ENCODE results near the gene CCDC81. TPM values are rescaled to one million over a fixed set of nuclear protein-coding genes. Genes with fewer than 3 reads are reported as not detected.

Gene CCDC81
- polyA plus RNA-seq, 1 experiment = 4.3 TPM

DNA sequence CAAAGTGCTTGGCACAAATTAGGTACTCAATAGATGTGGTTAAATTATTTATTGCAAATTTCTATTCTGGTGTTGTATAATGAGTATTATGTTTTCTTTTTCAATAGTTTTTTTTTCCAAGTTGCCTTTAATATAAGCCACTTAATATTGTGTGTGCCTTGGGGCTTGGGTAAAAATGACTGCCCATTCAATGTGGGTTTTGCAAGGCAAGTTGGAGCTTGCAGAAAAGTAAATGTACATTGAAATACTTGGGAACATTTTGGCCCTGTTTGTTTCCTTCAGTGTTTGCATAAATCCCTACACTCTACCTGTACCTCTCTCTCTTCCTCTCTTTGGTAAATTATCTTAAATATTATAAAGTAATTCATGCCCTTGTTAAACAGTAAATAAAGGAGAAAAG is 2.1 kb upstream of the CCDC81 start:
- Histone ChIP-seq H3K4me3 (ENCODE audit: low read depth, low read length) (no peak overlapping the region), H3K36me3 (ENCODE audit: control insufficient read depth, insufficient read depth, low read length) (no peaks in the 10 kb centered on the region), H3K27me3 (ENCODE audit: control insufficient read depth, insufficient read depth, low read length) (no peaks in the 10 kb centered on the region)
- ChIA-PET POLR2A (no interaction called here), CTCF (interaction anchor here (1.8 kb wide), 1 partner anchor 11 kb away, joined by 7 read pairs; no protein-coding TSS in a partner anchor)
- no peak for DNase-seq (ENCODE audit: low read depth)
- TF ChIP-seq, protein P1, sequence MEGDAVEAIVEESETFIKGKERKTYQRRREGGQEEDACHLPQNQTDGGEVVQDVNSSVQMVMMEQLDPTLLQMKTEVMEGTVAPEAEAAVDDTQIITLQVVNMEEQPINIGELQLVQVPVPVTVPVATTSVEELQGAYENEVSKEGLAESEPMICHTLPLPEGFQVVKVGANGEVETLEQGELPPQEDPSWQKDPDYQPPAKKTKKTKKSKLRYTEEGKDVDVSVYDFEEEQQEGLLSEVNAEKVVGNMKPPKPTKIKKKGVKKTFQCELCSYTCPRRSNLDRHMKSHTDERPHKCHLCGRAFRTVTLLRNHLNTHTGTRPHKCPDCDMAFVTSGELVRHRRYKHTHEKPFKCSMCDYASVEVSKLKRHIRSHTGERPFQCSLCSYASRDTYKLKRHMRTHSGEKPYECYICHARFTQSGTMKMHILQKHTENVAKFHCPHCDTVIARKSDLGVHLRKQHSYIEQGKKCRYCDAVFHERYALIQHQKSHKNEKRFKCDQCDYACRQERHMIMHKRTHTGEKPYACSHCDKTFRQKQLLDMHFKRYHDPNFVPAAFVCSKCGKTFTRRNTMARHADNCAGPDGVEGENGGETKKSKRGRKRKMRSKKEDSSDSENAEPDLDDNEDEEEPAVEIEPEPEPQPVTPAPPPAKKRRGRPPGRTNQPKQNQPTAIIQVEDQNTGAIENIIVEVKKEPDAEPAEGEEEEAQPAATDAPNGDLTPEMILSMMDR (IDR thresholded peaks at IDR 0.05; ENCODE audit: insufficient read depth, low read depth, low read length) = no peak

DNA sequence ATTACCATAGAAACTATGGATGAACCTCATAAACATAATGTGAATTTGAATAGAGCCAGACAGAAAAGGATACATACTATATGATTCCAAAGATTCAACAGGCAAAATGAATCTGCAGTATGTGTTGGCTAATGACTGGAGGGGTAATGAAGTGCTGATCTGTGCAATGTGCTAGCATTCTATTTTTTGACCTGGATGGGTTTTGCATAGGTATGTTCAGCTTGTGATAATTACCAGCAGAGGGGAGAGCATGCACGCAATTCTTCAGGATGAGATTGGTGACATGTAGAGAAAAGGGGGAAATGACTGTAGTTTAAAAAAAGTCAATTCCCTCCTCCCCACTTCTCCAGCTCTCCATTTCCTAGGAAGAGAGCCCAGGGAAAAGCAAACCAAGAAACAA is 618 bp upstream of the CCDC81 start:
- no peak overlapping the region for H3K4me3 ChIP-seq (ENCODE audit: low read depth, low read length)

DNA sequence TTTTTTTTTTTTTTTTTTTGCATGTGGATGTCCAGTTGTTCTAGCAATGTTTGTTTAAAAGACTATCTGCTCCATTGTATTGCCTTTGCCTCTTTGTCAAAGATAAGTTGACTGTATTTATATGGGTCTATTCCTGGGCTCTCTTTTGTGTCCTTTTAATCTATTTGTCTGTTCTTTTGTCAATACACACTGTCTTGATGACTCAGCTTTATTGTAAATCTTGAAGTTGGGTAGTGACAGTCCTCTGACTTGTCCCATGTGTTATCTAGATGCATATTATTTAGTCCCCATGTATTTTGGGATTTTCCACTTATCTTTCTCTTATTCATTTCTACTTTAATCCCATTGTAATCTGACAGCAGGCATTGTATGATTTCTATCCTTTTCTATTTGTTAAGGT is 3.3 kb downstream of the CCDC81 start:
- Histone ChIP-seq H3K36me3 (ENCODE audit: control insufficient read depth, insufficient read depth, low read length) (no peaks in the 10 kb centered on the region), H3K4me3 (ENCODE audit: low read depth, low read length) (no peak overlapping the region), H3K27me3 (ENCODE audit: control insufficient read depth, insufficient read depth, low read length) (no peaks in the 10 kb centered on the region)
- ChIA-PET POLR2A (no interaction called here), CTCF (no interaction called here)
- TF ChIP-seq, protein P1 (IDR thresholded peaks at IDR 0.05; ENCODE audit: insufficient read depth, low read depth, low read length) = no peak
- no peak for DNase-seq (ENCODE audit: low read depth)

More for the DNA sequence above, 618 bp upstream of the CCDC81 start:
- H3K36me3 ChIP-seq (ENCODE audit: control insufficient read depth, insufficient read depth, low read length) = no peaks in the 10 kb centered on the region
- no peak for DNase-seq (ENCODE audit: low read depth)
- POLR2A ChIA-PET = no interaction called here
- CTCF ChIA-PET = interaction anchor here (1.3 to 1.8 kb wide), 2 partner anchors 10 to 13 kb away, joined by 4 to 7 read pairs; no protein-coding TSS in a partner anchor
- TF ChIP-seq, protein P1 (IDR thresholded peaks at IDR 0.05; ENCODE audit: insufficient read depth, low read depth, low read length) = no peak
- no peaks in the 10 kb centered on the region for H3K27me3 ChIP-seq (ENCODE audit: control insufficient read depth, insufficient read depth, low read length)

DNA sequence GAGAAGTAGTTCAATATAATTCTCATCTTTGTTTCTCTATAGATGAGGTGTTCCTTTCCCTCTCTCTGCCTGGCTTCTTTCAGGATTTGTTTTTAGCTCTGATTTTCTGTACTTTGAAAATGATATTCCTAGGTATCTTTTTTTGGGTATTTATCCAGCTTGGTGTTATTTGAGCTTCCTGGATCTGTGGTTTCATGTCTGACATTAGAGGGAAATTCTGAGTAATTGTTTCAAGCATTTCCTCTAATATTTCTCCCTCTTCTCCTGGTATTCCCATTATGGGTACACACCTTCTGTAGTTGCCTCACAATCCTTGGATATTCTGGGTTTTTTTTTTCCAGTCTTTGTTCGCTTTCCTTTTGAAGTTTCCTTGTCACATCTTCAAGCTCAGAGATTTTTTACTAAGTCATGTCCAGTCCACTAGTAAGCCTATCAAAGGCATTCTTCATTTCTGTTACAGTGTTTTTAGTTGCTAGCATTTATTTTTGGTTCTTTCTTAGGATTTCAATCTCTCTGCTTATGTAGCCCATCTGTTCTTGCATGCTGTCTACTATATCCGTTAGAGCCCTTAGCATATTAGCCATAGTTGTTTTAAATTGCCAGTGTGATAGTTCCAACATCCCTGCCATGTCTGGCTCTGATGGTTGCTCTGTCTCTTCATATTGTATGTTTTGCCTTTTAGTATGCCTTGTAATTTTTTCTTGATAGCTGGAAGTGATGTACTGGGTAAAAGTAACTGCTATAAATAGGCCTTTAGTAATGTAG is 5.8 kb downstream of the CCDC81 start:
- ChIA-PET CTCF (no interaction called here), POLR2A (no interaction called here)
- no peak for DNase-seq (ENCODE audit: low read depth)
- Histone ChIP-seq H3K27me3 (ENCODE audit: control insufficient read depth, insufficient read depth, low read length) (no peaks in the 10 kb centered on the region), H3K36me3 (ENCODE audit: control insufficient read depth, insufficient read depth, low read length) (no peaks in the 10 kb centered on the region), H3K4me3 (ENCODE audit: low read depth, low read length) (no peak overlapping the region)
- TF ChIP-seq, protein P1 (IDR thresholded peaks at IDR 0.05; ENCODE audit: insufficient read depth, low read depth, low read length) = no peak

DNA sequence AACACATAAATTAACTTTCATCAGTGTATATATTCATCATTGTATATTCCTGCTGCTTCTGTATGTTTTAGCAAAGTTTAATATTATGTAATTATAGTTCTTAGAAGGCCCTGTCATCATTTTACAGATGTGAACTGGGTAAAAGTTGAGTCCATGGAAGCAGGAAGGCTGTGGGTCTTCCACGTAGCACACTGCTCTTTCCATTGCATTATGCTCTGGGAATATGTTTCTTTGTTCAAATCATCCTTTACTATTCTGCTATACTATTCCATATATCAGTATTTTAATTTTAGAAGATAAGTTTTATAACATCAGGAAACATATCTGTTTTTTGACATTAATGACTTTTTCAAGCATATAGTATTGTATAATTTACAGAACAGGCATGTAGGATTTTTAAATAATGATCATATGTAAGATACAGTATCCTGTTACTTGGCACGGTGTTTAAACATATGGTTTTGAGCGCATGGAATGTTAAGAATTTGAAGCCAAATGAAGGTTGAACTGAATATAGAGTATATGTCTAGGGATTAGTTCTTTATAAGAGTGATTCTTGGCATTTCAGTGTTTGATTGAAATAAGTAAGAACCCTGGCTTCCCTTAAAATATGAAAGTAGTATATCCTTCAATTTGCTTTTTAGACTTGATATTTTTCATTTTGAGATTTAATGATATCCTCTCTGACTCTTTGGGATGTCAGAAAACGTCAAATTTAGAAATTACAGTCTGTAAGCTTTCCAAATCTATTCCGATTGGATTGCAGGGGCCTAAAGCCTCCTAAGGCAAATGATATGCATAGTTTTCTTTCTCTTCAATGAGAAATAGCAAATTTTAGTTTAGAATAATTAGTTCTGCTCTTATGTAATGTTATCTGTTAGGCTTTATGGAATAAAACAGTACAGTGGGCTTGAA is 8.6 kb downstream of the CCDC81 start:
- Histone ChIP-seq H3K36me3 (ENCODE audit: control insufficient read depth, insufficient read depth, low read length) (no peaks in the 10 kb centered on the region), H3K27me3 (ENCODE audit: control insufficient read depth, insufficient read depth, low read length) (no peaks in the 10 kb centered on the region), H3K4me3 (ENCODE audit: low read depth, low read length) (no peak overlapping the region)
- DNase-seq (ENCODE audit: low read depth) = no peak
- ChIA-PET CTCF (interaction anchor here (1.9 kb wide), 1 partner anchor 22 kb away, joined by 8 read pairs; no protein-coding TSS in a partner anchor), POLR2A (no interaction called here)
- TF ChIP-seq, protein P1 (IDR thresholded peaks at IDR 0.05; ENCODE audit: insufficient read depth, low read depth, low read length) = no peak

Measured in BJ (cell line).